Kidney epithelial cell (primary cell): ENCODE results near the gene UQCC3. TPM values are rescaled to one million over a fixed set of nuclear protein-coding genes. Genes with fewer than 3 reads are reported as not detected.

Experiments
- DNase-seq: peaks from one replicate; pipeline ENCODE4 v3.0.0-alpha.2; 2010; ENCODE audit warnings: low read depth
- H3K27me3 ChIP-seq: 2 replicates; pipeline ENCODE4 v1.6.0; 2011; ENCODE audit warnings: low read length; ENCODE audit not compliant: control insufficient read depth, insufficient read depth
- H3K36me3 ChIP-seq: 2 replicates; pipeline ENCODE4 v1.5.1; 2011; ENCODE audit warnings: low read length; ENCODE audit not compliant: control insufficient read depth, insufficient read depth
- H3K4me3 ChIP-seq: 2 replicates; pipeline ENCODE4 v1.5.1; 2011; ENCODE audit warnings: low read depth, mild to moderate bottlenecking, control low read depth, low read length
- CTCF ChIP-seq: IDR thresholded peaks from 2 replicates; pipeline ENCODE4 v1.5.1; 2011; ENCODE audit warnings: mild to moderate bottlenecking, moderate library complexity, low read length, control low read depth, inconsistent platforms; ENCODE audit not compliant: insufficient read depth, poor library complexity, severe bottlenecking
- total RNA-seq: library from RNA; depleted of rRNA; stranded (reverse); fragments of >200 nt; gene quantifications from 2 replicates; pipeline ENCODE4 v1.2.3, GENCODE V29; 2015

Gene UQCC3
- total RNA-seq, 1 donor from 2014 or later: 8.1 TPM

GRCh38 chr11:62715150-62716130 lies 44.0 kb downstream of the UQCC3 start:
- peaks cover 3% of the 10 kb centered on the region for H3K36me3 ChIP-seq

GRCh38 chr11:62716206-62716605 lies 44.7 kb downstream of the UQCC3 start:
- Histone ChIP-seq H3K36me3 (peaks cover 3% of the 10 kb centered on the region), H3K27me3 (no peaks in the 10 kb centered on the region), H3K4me3 (no peak overlapping the region)
- no peak for TF ChIP-seq CTCF
- DNase-seq: no peak

More at GRCh38 chr11:62715150-62716130, 44.0 kb downstream of the UQCC3 start:
- no peak for DNase-seq
- Histone ChIP-seq H3K4me3 (no peak overlapping the region), H3K27me3 (no peaks in the 10 kb centered on the region)
- no peak for TF ChIP-seq CTCF

GRCh38 chr11:62716816-62717215 lies 45.3 kb downstream of the UQCC3 start:
- Histone ChIP-seq H3K4me3 (no peak overlapping the region), H3K36me3 (peaks cover 3% of the 10 kb centered on the region), H3K27me3 (no peaks in the 10 kb centered on the region)
- no peak for DNase-seq
- no peak for TF ChIP-seq CTCF

GRCh38 chr11:62719302-62719978 lies 48.0 kb downstream of the UQCC3 start:
- TF ChIP-seq CTCF: no peak
- peaks cover 5% of the 10 kb centered on the region for H3K36me3 ChIP-seq
- DNase-seq: no peak
- no peak overlapping the region for H3K4me3 ChIP-seq
- H3K27me3 ChIP-seq: no peaks in the 10 kb centered on the region

- Histone ChIP-seq H3K27me3 (no peaks in the 10 kb centered on the region), H3K36me3 (peaks cover 3% of the 10 kb centered on the region), H3K4me3 (no peak overlapping the region)
- DNase-seq: no peak
- no peak for TF ChIP-seq CTCF
Measured at GRCh38 chr11:62721994-62722393, 50.5 kb downstream of the UQCC3 start.

Other genes starting within 250 kb of the UQCC3 start
- gene AHNAK, start 124.9 kb upstream of the UQCC3 start, total RNA-seq: 224 and 226 TPM in 2 replicates
- gene EEF1G, start 97.8 kb upstream of the UQCC3 start, total RNA-seq: 2,411 and 2,583 TPM in 2 replicates
- 15.0 and 15.2 TPM in 2 replicates for gene TUT1, start 80.2 kb upstream of the UQCC3 start, total RNA-seq
- gene MTA2, start 69.8 kb upstream of the UQCC3 start, total RNA-seq: 136 and 137 TPM in 2 replicates
- gene EML3, start 58.9 kb upstream of the UQCC3 start, total RNA-seq: 20.9 and 21.1 TPM in 2 replicates
- 0.55 and 1.4 TPM in 2 replicates for gene ROM1, start 58.4 kb upstream of the UQCC3 start, total RNA-seq
- gene B3GAT3, start 49.7 kb upstream of the UQCC3 start, total RNA-seq: 68.7 and 80.8 TPM in 2 replicates
- 271 and 300 TPM in 2 replicates for gene GANAB, start 25.1 kb upstream of the UQCC3 start, total RNA-seq
- gene INTS5, start 18.4 kb upstream of the UQCC3 start, total RNA-seq: 26.9 and 36.4 TPM in 2 replicates
- 64.8 and 76.5 TPM in 2 replicates for gene C11orf98, start 6.5 kb upstream of the UQCC3 start, total RNA-seq
- 3.4 and 4.0 TPM in 2 replicates for gene CSKMT, start 6.4 kb upstream of the UQCC3 start, total RNA-seq
- 4.1 and 4.6 TPM in 2 replicates for gene LBHD1, start 594 bp downstream of the UQCC3 start, total RNA-seq
- gene UBXN1, start 7.4 kb downstream of the UQCC3 start, total RNA-seq: 289 and 321 TPM in 2 replicates
- 0.25 TPM in 1 of 2 replicates, not detected in the other for gene LRRN4CL, start 17.9 kb downstream of the UQCC3 start, total RNA-seq
- gene BSCL2, start 35.8 kb downstream of the UQCC3 start, total RNA-seq: 45.2 and 56.1 TPM in 2 replicates
- gene GNG3, start 36.0 kb downstream of the UQCC3 start, total RNA-seq: not detected in 2 replicates
- 12.8 and 14.3 TPM in 2 replicates for gene HNRNPUL2, start 55.8 kb downstream of the UQCC3 start, total RNA-seq
- gene TTC9C, start 56.8 kb downstream of the UQCC3 start, total RNA-seq: 37.5 and 38.6 TPM in 2 replicates
- gene ZBTB3, start 82.5 kb downstream of the UQCC3 start, total RNA-seq: 17.3 and 18.8 TPM in 2 replicates
- 98.3 and 120 TPM in 2 replicates for gene POLR2G, start 89.9 kb downstream of the UQCC3 start, total RNA-seq
- 19.4 and 29.1 TPM in 2 replicates for gene TAF6L, start 99.7 kb downstream of the UQCC3 start, total RNA-seq
- gene TMEM179B, start 115.7 kb downstream of the UQCC3 start, total RNA-seq: 66.7 and 72.5 TPM in 2 replicates
- gene TMEM223, start 120.3 kb downstream of the UQCC3 start, total RNA-seq: 32.8 and 41.3 TPM in 2 replicates
- 40.9 and 41.4 TPM in 2 replicates for gene NXF1, start 133.8 kb downstream of the UQCC3 start, total RNA-seq
- gene STX5, start 160.4 kb downstream of the UQCC3 start, total RNA-seq: 30.2 and 34.3 TPM in 2 replicates
- not detected in 2 replicates for gene TEX54, start 161.2 kb downstream of the UQCC3 start, total RNA-seq
- gene WDR74, start 167.9 kb downstream of the UQCC3 start, total RNA-seq: 90.2 and 92.8 TPM in 2 replicates
- gene SLC3A2, start 209.2 kb downstream of the UQCC3 start, total RNA-seq: 441 and 475 TPM in 2 replicates
- not detected in 2 replicates for gene CHRM1, start 249.7 kb downstream of the UQCC3 start, total RNA-seq